ENCODE measurements around the gene TRPC3. TPM values are rescaled to one million over a fixed set of nuclear protein-coding genes. Genes with fewer than 3 reads are reported as not detected.

Gene TRPC3
- total RNA-seq, 4 donors from 2014 or later, result 0.59 to 8.2 (median 3.4) TPM

- intact Hi-C loops (cut with DNase I; ENCODE audit: low total_unique reads), result no loop called here
- no peaks in the 10 kb centered on the region for H3K9me3 ChIP-seq
- no peak overlapping the region for H3K4me3 ChIP-seq
- H3K27me3 ChIP-seq, result peaks cover 0 to 5% of the 10 kb centered on the region in 2 donors
- no peak for DNase-seq
- no peaks in the 10 kb centered on the region for H3K4me1 ChIP-seq
- no peaks in the 10 kb centered on the region for H3K36me3 ChIP-seq
- TF ChIP-seq POLR2A (IDR thresholded peaks at IDR 0.05), result no peak
- no peak for TF ChIP-seq CTCF (IDR thresholded peaks at IDR 0.05)
- H3K27ac ChIP-seq, result no peak overlapping the region
Measured at GRCh38 chr4:121939690-121940089, 12.2 kb downstream of the TRPC3 start.

GRCh38 chr4:121938282-121939092, 13.4 kb downstream of the TRPC3 start:
- intact Hi-C loops (cut with DNase I; ENCODE audit: low total_unique reads), result no loop called here
- no peak for DNase-seq
- Histone ChIP-seq H3K4me1 (no peaks in the 10 kb centered on the region), H3K4me3 (no peak overlapping the region), H3K27ac (no peak overlapping the region), H3K36me3 (no peaks in the 10 kb centered on the region), H3K27me3 (peaks cover 0 to 5% of the 10 kb centered on the region in 2 donors), H3K9me3 (no peaks in the 10 kb centered on the region)
- TF ChIP-seq CTCF (IDR thresholded peaks at IDR 0.05) (no peak), POLR2A (IDR thresholded peaks at IDR 0.05) (no peak)

- no peaks in the 10 kb centered on the region for H3K36me3 ChIP-seq
- no peaks in the 10 kb centered on the region for H3K27me3 ChIP-seq
- no peak overlapping the region for H3K27ac ChIP-seq
- TF ChIP-seq CTCF (IDR thresholded peaks at IDR 0.05), result no peak
- no peak for TF ChIP-seq POLR2A (IDR thresholded peaks at IDR 0.05)
- H3K9me3 ChIP-seq, result no peaks in the 10 kb centered on the region
- H3K4me1 ChIP-seq, result no peaks in the 10 kb centered on the region
- H3K4me3 ChIP-seq, result no peak overlapping the region
- intact Hi-C loops (cut with DNase I; ENCODE audit: low total_unique reads), result no loop called here
- no peak for DNase-seq
Measured at GRCh38 chr4:121936101-121936500, 15.8 kb downstream of the TRPC3 start.

GRCh38 chr4:121934635-121935034, 17.2 kb downstream of the TRPC3 start:
- no peak for DNase-seq
- intact Hi-C loops (cut with DNase I; ENCODE audit: low total_unique reads), result no loop called here
- no peak overlapping the region for H3K4me3 ChIP-seq
- no peaks in the 10 kb centered on the region for H3K36me3 ChIP-seq
- H3K9me3 ChIP-seq, result no peaks in the 10 kb centered on the region
- H3K4me1 ChIP-seq, result no peaks in the 10 kb centered on the region
- H3K27ac ChIP-seq, result no peak overlapping the region
- TF ChIP-seq CTCF (IDR thresholded peaks at IDR 0.05) (no peak), POLR2A (IDR thresholded peaks at IDR 0.05) (no peak)
- H3K27me3 ChIP-seq, result no peaks in the 10 kb centered on the region

GRCh38 chr4:121932212-121932974, 19.5 kb downstream of the TRPC3 start:
- intact Hi-C loops (cut with DNase I; ENCODE audit: low total_unique reads), result no loop called here

More at GRCh38 chr4:121932212-121932974, 19.5 kb downstream of the TRPC3 start:
- no peak for DNase-seq
- no peaks in the 10 kb centered on the region for H3K36me3 ChIP-seq
- no peaks in the 10 kb centered on the region for H3K27me3 ChIP-seq
- TF ChIP-seq POLR2A (IDR thresholded peaks at IDR 0.05) (no peak), CTCF (IDR thresholded peaks at IDR 0.05) (no peak)
- H3K4me3 ChIP-seq, result no peak overlapping the region
- H3K4me1 ChIP-seq, result no peaks in the 10 kb centered on the region
- no peaks in the 10 kb centered on the region for H3K9me3 ChIP-seq
- no peak overlapping the region for H3K27ac ChIP-seq

All from uterus (tissue), 4 donors.